K562 (cell line): Measurements from ENCODE around the gene AKT1. TPM values are rescaled to one million over a fixed set of nuclear protein-coding genes. Genes with fewer than 3 reads are reported as not detected.

Source experiments
- ATAC-seq: fragments of 200-7000 bp; cut with Tn5 transposase; 3 replicates; pipeline ENCODE4 v1.9.1; 2020; ENCODE audit warnings: moderate library complexity
- BruUV-seq: library from RNA; stranded (reverse); fragments of 400-500 nt; replicated peaks from 2 replicates; lab custom pipeline; 2021; lab: Mats Ljungman, UMichigan
- CTCF ChIA-PET: fragments of 300-600 bp; formaldehyde crosslinking; extraction: SDS; loops from one replicate; lab custom pipeline; 2021; ENCODE audit warnings: low intra/inter-chr PET ratio; lab: Yijun Ruan, JAX
- POLR2A ChIA-PET: fragments of 300-600, 350-650 bp; sonication (Branson Sonifier 250); formaldehyde crosslinking; extraction: SDS; loops from one replicate; lab custom pipeline; 2021; ENCODE audit warnings: antibody characterized with exemption, inconsistent platforms; lab: Yijun Ruan, JAX
- DNase-seq, 4 experiments: peaks; one replicate each; pipeline versions ENCODE4 v3.0.0 to v3.0.0-alpha.2; 2011 to 2018; ENCODE audit warnings: low spot score in 3 of 4, mixed read lengths in 3 of 4; ENCODE audit errors: extremely low read depth in 1 of 4
- FAIRE-seq: peaks from 2 replicates; lab custom pipeline; 2011; peaks lifted over from hg19 to GRCh38; lab: Jason Lieb, UNC
- H2AFZ ChIP-seq: 2 replicates; pipeline ENCODE4 v1.6.0; 2011; ENCODE audit warnings: low read depth, low read length, control low read depth, inconsistent platforms
- H3K27ac ChIP-seq: fragments of 200-600 bp; 3 replicates; pipeline ENCODE4 v1.8.0; 2011; ENCODE audit warnings: low read depth, mild to moderate bottlenecking, control low read depth, inconsistent platforms, low read length, moderate library complexity, mixed read lengths; ENCODE audit errors: extremely low read depth
- H3K27me3 ChIP-seq, 2 experiments: fragments of 300-600 bp in 1 of 2; 2 replicates in 1 of 2; 3 replicates in 1 of 2; pipeline versions ENCODE4 v1.6.0 to v1.8.0; 2011; ENCODE audit warnings: inconsistent platforms in 2 of 2, low read length in 2 of 2, mild to moderate bottlenecking in 1 of 2, mixed read lengths in 1 of 2, moderate library complexity in 1 of 2; ENCODE audit not compliant: control insufficient read depth in 2 of 2, insufficient read depth in 2 of 2
- H3K36me3 ChIP-seq: fragments of 300-600 bp; 3 replicates; pipeline ENCODE4 v1.8.0; 2011; ENCODE audit warnings: mild to moderate bottlenecking, low read length, inconsistent platforms; ENCODE audit not compliant: control insufficient read depth, insufficient read depth
- H3K4me1 ChIP-seq, 2 experiments: fragments of 200-600 bp in 1 of 2; replicated peaks in 1 of 2; 2 replicates in 1 of 2; 3 replicates in 1 of 2; pipeline versions ENCODE4 v1.5.1 to v1.8.0; 2011; ENCODE audit warnings: inconsistent platforms in 2 of 2, low read length in 2 of 2, mild to moderate bottlenecking in 1 of 2, mixed read lengths in 1 of 2, moderate library complexity in 1 of 2; ENCODE audit not compliant: control insufficient read depth in 2 of 2, insufficient read depth in 2 of 2
- H3K4me2 ChIP-seq: 2 replicates; pipeline ENCODE4 v1.6.1; 2011; ENCODE audit warnings: low read length, control low read depth, inconsistent platforms, mixed read lengths; ENCODE audit not compliant: insufficient read depth
- H3K4me3 ChIP-seq: fragments of 200-600 bp; sonication (generic), shearing (Covaris generic); 2 replicates; pipeline ENCODE4 v1.5.1; 2016; ENCODE audit warnings: control low read depth, inconsistent platforms
- H3K79me2 ChIP-seq: fragments of 200-600 bp; 3 replicates; pipeline ENCODE4 v1.8.0; 2011; ENCODE audit warnings: low read length, inconsistent platforms; ENCODE audit not compliant: control insufficient read depth, insufficient read depth
- H3K9ac ChIP-seq, 2 experiments: 2 replicates each; pipeline versions ENCODE4 v1.6.0 to v1.6.1; 2011; ENCODE audit warnings: low read depth in 2 of 2, low read length in 2 of 2, control low read depth in 1 of 2, inconsistent platforms in 1 of 2, mild to moderate bottlenecking in 1 of 2, mixed read lengths in 1 of 2; ENCODE audit not compliant: insufficient read depth in 1 of 2
- H3K9me1 ChIP-seq: one replicate; pipeline ENCODE4 v1.6.0; 2011; ENCODE audit warnings: inconsistent platforms, mild to moderate bottlenecking, low read length, moderate library complexity; ENCODE audit not compliant: control insufficient read depth, insufficient read depth
- H3K9me3 ChIP-seq: replicated peaks from 2 replicates; pipeline ENCODE4 v1.5.1; 2011; ENCODE audit warnings: low read depth, low read length, inconsistent platforms; ENCODE audit not compliant: control insufficient read depth, insufficient read depth
- H4K20me1 ChIP-seq: replicated peaks from 2 replicates; pipeline ENCODE4 v1.6.1; 2011; ENCODE audit warnings: low read length, inconsistent platforms, mixed read lengths; ENCODE audit not compliant: control insufficient read depth, insufficient read depth
- ARID3A ChIP-seq: IDR thresholded peaks from 2 replicates; pipeline ENCODE4 v1.6.1; 2012; ENCODE audit warnings: low read depth, low read length, improper control_type of control experiment, borderline replicate concordance
- ATF1 ChIP-seq, 2 experiments: fragments of 450-650 bp in 1 of 2; IDR thresholded peaks; 2 replicates each; pipeline ENCODE4 v1.6.1; 2016; ENCODE audit warnings: missing compliant biosample characterization in 1 of 2, missing genetic modification characterization in 1 of 2
- DNMT1 ChIP-seq: fragments of 450-650 bp; IDR thresholded peaks from 2 replicates; pipeline ENCODE4 v1.6.1; 2016; ENCODE audit warnings: antibody characterized with exemption, mild to moderate bottlenecking
- ELK3 ChIP-seq: fragments of 450-650 bp; formaldehyde crosslinking; IDR thresholded peaks from 2 replicates; pipeline ENCODE4 v1.4.0; 2020; ENCODE audit warnings: mild to moderate bottlenecking
- JUND ChIP-seq, 2 experiments: IDR thresholded peaks; 2 replicates in 1 of 2; 3 replicates in 1 of 2; pipeline ENCODE4 v1.6.1; 2011; ENCODE audit warnings: borderline replicate concordance in 2 of 2, low read depth in 2 of 2, low read length in 2 of 2, improper control_type of control experiment in 1 of 2, missing biosample characterization in 1 of 2, missing genetic modification characterization in 1 of 2, missing genetic modification reagents in 1 of 2
- MECOM ChIP-seq: fragments of 250-450 bp; sonication (Bioruptor Pico); IDR thresholded peaks from 2 replicates; pipeline ENCODE4 v1.8.0; 2022; ENCODE audit warnings: inconsistent platforms
- NFE2L1 ChIP-seq: fragments of 450-650 bp; IDR thresholded peaks from 2 replicates; pipeline ENCODE4 v1.6.1; 2016; ENCODE audit warnings: missing genetic modification characterization, low read depth, mild to moderate bottlenecking, missing compliant biosample characterization, moderate library complexity, borderline replicate concordance
- POLR3A ChIP-seq: IDR thresholded peaks from 2 replicates; pipeline ENCODE4 v1.6.1; 2011; ENCODE audit warnings: borderline replicate concordance, mild to moderate bottlenecking, moderate library complexity; ENCODE audit not compliant: insufficient read length, insufficient read depth; ENCODE audit errors: extremely low read depth
- TAL1 ChIP-seq: fragments of 450-650 bp; IDR thresholded peaks from 2 replicates; pipeline ENCODE4 v1.6.1; 2016; ENCODE audit warnings: mild to moderate bottlenecking
- TEAD1 ChIP-seq, 2 experiments: fragments of 450-650 bp in 1 of 2; sonication (generic) in 1 of 2; formaldehyde crosslinking; IDR thresholded peaks; 2 replicates each; pipeline versions ENCODE4 v1.4.0 to v1.8.0; 2020 to 2022; ENCODE audit warnings: mild to moderate bottlenecking in 2 of 2, missing genetic modification reagents in 1 of 2
- WGBS: fragments of 100-300 bp; shearing (Covaris generic); methylation state at CpG from one replicate; pipeline ENCODE4 v1.1.6; 2016; ENCODE audit warnings: low coverage, mixed read lengths; ENCODE audit not compliant: insufficient coverage; ENCODE audit errors: missing lambda C conversion rate; 5-methylcytosine and 5-hydroxymethylcytosine counted together
- in situ Hi-C: fragments of 300-500 bp; cut with MboI; formaldehyde crosslinking; loops from 4 replicates; pipeline ENCODE4 v1.15.0; 2018; ENCODE audit warnings: inconsistent platforms, mixed read lengths
- intact Hi-C: fragments of 100-400 bp; cut with micrococcal nuclease; formaldehyde crosslinking; loops from 2 replicates; pipeline ENCODE4 v1.14.2; 2022
- polyA plus RNA-seq, 8 experiments: library from polyadenylated mRNA; depleted of rRNA in 4 of 8; stranded (reverse) in 5 of 8; unstranded in 3 of 8; fragments of >200 nt; fragmentation: Nextera tagmentation in 2 of 8; fragmentation: Illumina TruSeq in 1 of 8; extraction: Ambion mirVana in 2 of 8; extraction: Trizol in 1 of 8; gene quantifications; 2 replicates each; pipeline versions ENCODE4 v1.2.1 to v1.2.3, GENCODE V29; 2011 to 2014; ENCODE audit warnings: inconsistent platforms in 1 of 8, missing spikeins in 1 of 8
- total RNA-seq, 7 experiments: library from RNA; depleted of rRNA in 6 of 7; stranded (reverse); fragments of >200 nt in 6 of 7; fragmentation: Illumina TruSeq in 2 of 7; extraction: Trizol in 2 of 7; gene quantifications; 2 replicates each; pipeline versions ENCODE4 v1.2.1 to v1.2.3, GENCODE V29; 2011 to 2021; ENCODE audit warnings: low replicate concordance in 1 of 7

Gene AKT1
- total and polyA plus RNA-seq, 9 of the 15 experiments (the other 6 are each of a cell fraction or from before 2014, with no cell fraction given) = 0.49 to 132 (median 75.1) TPM

- Histone ChIP-seq H3K9me1 (no peaks in the 10 kb centered on the region), H3K4me1 (peaks cover 6 to 56% of the 10 kb centered on the region in 2 experiments; a peak in 4 of 5 replicates), H3K4me3 (no peak overlapping the region), H3K9ac (no peak overlapping the region), H3K4me2 (no peak overlapping the region), H4K20me1 (no peaks in the 10 kb centered on the region), H3K36me3 (peaks cover 72% of the 10 kb centered on the region; the same call in 1 of the 3 replicates), H2AFZ (no peak overlapping the region), H3K27me3 (no peaks in the 10 kb centered on the region), H3K79me2 (no peaks in the 10 kb centered on the region), H3K9me3 (peaks cover 6% of the 10 kb centered on the region; the same call in 1 of the 2 replicates), H3K27ac (no peak overlapping the region)
- DNase-seq (no peak), ATAC-seq (no peak), FAIRE-seq (no peak)
- intact Hi-C loops (no loop called here), in situ Hi-C loops (no loop called here)
- no TSS peak for BruUV-seq
- POLR2A ChIA-PET = no interaction called here
- WGBS = 94% methylated on average over 17 of the region's 38 CpGs
- CTCF ChIA-PET = no interaction called here
- TF ChIP-seq DNMT1 (no peak), ELK3 (no peak), JUND (IDR thresholded peaks at IDR 0.05; ENCODE audit: borderline replicate concordance, low read depth, low read length) (no peak), JUND (tag; IDR thresholded peaks at IDR 0.05; ENCODE audit: borderline replicate concordance, low read depth, low read length) (no peak), TEAD1 (CRISPR knock-in tag; IDR thresholded peaks at IDR 0.05) (no peak), POLR3A (no peak), TAL1 (no peak), ATF1 (CRISPR knock-in tag; IDR thresholded peaks at IDR 0.05) (no peak), ATF1 (tag; IDR thresholded peaks at IDR 0.05) (no peak), MECOM (CRISPR knock-in tag) (no peak), ARID3A (no peak), NFE2L1 (tag) (no peak)
These were observed 22.6 kb downstream of the AKT1 start for GRCh38 chr14:104772707-104773504.
